Cortex of kidney (tissue), 1 donor: ENCODE data around the gene SLC25A44.

Experiments used
- DNase-seq: peaks from one replicate; lab custom pipeline; 2025; lab: John Stamatoyannopoulos, UW

Gene SLC25A44

DNA sequence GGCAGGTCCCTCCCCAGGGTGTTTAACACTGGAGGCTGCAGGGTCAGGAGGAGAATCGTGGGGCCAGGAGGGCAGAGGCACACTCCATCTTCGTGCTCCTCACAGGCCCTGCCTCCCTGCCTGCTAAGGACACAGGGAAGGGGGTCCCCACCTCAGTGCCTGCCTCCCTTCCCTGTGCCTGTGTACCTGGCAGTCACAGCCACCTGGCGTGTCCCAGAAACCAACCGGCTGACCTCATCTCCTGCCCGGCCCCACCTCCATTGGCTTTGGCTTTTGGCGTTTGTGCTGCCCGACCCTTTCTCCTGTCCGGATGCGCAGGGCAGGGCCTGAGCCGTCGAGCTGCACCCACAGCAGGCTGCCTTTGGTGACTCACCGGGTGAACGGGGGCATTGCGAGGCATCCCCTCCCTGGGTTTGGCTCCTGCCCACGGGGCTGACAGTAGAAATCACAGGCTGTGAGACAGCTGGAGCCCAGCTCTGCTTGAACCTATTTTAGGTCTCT is 47.5 kb downstream of the SLC25A44 start:
- no peak for DNase-seq

DNA sequence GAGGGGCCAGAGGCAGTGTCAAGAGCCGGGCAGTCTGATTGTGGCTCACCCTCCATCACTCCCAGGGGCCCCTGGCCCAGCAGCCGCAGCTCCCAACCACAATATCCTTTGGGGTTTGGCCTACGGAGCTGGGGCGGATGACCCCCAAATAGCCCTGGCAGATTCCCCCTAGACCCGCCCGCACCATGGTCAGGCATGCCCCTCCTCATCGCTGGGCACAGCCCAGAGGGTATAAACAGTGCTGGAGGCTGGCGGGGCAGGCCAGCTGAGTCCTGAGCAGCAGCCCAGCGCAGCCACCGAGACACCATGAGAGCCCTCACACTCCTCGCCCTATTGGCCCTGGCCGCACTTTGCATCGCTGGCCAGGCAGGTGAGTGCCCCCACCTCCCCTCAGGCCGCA is 48.0 kb downstream of the SLC25A44 start, which contains the start of gene BGLAP:
BGLAP (plus strand) TSS at position 259 of the 400 bp plus-strand sequence; CDS start at position 307, 48 bp downstream.
- no peak for DNase-seq

DNA sequence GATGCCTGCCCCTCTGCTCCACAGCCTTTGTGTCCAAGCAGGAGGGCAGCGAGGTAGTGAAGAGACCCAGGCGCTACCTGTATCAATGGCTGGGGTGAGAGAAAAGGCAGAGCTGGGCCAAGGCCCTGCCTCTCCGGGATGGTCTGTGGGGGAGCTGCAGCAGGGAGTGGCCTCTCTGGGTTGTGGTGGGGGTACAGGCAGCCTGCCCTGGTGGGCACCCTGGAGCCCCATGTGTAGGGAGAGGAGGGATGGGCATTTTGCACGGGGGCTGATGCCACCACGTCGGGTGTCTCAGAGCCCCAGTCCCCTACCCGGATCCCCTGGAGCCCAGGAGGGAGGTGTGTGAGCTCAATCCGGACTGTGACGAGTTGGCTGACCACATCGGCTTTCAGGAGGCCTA is 48.8 kb downstream of the SLC25A44 start:
- DNase-seq = no peak

DNA sequence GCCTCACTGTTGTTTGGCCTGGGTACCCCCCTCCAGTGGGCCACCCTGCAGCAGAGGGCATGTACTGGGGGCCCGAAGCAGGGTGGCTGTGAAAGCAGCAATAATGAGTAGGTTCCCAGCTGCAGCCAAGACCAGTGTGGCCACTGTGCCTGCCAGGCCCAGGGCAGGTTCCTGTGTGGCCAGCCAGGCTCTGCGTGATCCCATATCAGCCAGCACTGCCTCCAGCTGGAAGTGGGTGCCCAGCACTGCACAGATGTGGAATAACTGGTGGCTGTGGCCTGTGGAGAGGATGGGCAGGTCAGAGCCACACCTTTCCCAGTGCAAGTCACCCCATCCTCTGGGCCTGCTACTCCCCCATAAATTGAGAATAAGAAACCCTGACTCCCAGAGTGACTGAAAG is 50.2 kb downstream of the SLC25A44 start:
- DNase-seq = no peak

DNA sequence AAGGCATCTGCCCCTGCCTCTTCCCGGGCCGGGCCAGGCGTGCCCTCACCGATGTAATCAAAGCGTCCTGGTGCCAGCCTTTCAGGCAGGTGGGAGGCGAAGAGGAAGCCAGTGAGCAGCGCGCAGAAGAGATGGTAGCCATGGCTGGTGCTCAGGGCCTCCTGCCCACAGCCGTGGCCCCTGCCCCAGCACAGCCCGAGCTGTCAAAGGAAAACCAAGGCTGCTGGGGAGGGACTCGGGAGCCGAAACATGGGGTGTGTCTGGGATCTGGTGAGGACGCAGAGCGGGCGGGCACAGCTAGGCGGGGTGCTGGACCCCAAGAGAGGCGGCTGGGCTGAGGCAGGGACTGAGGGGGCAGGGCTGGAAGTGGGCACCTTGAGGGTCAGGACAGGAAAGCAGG is 50.8 kb downstream of the SLC25A44 start:
- no peak for DNase-seq

DNA sequence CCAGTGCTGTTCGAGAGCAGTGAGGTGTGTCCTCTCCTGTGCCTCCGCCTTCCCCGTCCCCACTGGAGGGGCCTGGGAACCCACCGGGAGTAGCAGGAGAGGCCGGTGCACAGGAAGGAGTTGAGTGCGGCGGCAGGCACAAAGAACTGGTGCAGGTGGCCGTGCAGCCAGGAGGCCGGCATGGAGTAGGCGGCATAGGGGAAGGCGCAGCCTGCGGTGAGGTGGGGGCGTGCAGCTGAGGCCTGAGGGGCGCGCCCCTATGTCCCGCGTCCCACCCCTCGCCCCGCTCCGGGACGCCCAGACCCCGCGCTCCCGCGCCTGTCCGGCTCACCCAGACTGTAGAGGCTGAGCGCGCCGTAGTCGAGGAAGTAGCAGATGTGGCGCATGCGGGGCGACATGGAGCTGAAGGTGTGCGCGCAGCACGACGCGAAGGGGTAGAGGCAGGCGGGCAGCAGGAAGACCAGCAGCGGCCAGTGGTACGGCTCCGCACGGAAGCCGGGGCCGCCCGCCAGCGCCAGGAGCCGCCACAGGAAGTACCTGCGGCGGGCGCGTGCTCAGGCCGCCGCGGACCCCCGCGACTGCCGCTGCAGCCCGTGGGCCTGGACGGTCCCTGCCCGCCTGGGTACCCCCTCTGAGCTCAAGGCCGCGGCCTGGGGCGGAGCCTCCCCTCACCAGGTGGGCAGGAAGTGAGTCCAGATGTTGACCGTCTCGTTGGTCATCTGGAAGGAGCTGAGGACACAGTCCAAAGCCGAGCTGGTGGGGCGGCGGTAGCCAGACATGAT is 51.7 kb downstream of the SLC25A44 start:
- no peak for DNase-seq

DNA sequence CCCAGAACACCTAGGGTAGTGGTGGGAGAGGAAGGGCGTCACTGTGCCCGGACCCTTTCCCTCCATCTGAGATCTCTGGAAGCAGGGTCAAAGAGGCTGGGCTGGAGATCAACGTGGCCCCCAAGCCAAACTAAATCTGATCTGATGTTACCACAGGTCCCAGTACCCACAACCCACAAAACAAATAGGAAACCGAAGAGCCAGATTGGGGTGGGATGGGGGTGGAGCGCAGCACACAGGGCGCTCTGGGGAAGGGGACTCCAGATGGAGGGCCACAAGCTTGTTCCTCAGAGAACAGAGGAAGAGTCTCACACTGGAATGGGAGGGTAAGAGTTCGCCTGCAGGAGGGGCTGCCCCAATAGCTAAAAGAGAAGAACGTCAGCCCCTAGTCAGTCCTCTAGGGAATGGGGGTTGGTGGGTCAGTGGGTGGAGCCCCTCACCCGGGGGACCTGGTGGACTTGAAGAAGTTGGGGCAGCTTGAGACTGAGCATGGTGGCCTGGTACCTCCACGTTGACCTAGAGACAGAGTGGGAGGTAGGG is 52.4 kb downstream of the SLC25A44 start:
- no peak for DNase-seq

DNA sequence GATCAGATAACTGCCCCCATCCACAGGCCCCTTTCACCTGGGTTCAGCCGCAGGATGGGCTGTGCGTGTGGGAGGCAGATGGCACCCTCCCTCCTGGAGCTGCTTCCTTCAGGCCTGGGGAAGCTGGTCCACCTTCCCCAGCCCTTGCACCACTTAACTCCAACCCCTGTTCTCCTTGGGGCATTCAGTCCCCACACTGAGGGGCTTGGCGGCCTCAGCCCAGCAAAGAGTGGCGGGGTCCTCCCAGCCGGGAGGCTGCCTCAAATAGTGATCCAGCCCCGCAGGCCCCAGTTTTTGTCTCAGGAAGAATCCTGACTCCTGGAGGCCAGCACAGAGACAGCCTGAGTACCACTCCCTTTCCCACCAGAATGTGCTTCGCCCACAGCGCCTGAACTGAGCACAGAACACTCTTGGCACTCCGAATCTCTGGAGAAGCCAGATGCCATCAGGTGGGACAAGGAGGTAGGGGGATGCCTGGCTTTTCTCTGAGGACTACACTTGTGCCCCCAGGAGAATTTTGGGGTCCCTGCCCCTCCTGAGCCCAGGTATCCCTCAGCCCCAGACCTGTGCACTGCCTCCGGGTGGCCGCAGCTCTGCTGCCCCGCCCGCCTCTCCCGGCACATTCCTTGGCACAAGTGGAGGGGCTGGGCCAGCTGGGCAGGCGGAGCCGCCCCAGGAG is 53.0 kb downstream of the SLC25A44 start:
- DNase-seq = no peak

DNA sequence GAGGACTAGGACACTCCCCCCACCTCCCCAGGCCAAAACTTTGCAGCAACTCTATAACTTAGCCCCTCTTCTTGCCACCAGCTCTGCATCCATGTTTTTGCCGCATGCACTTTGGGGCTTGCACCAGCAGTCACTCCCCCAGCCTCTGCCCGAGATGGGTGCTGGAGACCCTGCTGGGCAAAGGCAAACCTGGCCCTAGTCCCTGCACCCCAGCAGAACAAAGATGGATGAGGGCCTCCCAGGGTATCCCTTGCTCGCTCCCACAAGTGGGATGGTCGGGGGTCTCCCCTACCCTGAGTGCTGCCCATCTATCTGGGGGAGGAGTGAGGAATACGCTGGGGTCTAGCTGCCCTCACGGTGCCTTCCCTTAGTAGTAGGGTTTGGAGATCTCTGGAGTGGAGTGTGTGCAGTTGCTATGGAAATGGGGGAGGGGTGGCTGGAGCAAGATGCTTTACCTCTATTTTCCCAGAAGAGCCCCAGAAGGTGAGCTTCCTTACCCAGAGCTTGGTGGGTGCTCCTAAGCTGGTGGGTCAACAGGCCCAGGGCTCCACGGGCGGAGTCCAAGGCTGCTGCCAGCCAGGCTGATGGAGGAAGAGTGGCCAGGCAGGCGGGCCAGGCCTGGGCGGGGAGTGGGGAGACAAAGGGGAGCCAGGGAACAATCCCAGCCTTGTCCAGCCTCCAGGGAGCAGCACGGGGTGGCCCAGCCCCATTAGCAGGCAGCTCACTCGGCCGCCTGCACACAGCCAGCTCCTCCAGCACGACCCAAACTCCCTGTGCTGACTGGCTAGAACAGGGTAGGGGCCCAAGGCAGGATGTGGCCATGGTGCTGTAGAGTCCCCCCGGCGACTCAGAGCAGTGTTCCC is 53.8 kb downstream of the SLC25A44 start, which contains the start of gene PAQR6:
PAQR6 (minus strand) TSS at position 597 of the 863 bp plus-strand sequence. CDS start 1,325 bp downstream, outside the sequence.
- no peak for DNase-seq

DNA sequence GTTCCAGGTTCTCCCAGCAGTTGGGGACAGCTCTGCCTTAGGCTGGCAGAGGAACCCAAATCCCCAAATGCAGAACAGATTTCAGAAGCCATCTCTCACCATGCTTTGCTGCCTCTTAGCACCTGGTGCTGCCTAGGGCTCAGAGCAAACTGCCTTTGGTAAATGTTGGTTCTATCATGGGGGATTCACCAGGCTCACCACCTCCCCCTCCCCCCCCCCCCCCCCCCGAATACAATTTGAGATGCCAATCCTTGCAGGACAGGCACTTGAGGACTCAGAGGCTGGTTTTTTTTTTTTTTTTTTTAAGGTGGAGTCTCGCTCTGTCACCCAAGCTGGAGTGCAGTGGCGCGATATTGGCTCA is 54.4 kb downstream of the SLC25A44 start:
- DNase-seq = no peak

DNA sequence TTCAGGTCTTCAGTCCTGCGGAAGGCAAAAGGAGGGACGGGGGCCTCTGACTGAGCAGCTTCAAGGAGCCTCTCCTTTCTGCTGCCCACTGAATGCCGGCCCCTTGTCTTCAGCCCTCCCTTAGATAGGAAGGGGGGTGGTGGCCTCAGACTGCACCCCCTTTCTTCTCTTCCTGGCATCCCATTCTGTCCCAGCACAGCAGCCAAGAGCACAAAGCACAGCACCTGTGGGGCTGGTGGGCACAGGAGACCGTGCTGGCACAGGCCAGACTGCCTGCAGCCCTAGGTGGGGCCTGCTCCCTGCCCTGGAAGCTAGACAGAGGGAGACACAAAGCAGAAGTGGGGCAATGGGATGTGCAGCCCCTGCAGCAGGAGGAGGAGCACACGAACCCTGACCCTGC is 55.7 kb downstream of the SLC25A44 start:
- no peak for DNase-seq

DNA sequence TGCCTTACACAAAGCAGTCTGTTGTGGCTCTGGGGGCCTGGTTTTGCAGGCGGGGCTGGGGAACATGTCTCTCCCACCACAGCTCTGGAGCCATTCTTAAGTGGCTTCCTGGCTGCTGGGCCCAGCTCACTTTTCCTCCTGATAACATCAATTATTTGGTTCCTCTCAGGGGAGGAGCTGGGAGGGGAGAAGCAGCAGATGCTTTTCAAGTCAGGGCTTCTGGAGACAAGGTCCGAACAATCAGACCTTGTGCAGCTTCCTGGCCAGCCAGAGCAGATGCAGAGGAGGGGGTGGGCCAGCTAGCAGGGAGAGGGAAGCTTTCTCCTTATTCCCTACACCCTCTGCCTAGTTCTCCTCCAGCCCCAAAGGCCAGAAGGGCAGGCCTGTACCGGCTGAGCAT is 57.6 kb downstream of the SLC25A44 start:
- no peak for DNase-seq

DNA sequence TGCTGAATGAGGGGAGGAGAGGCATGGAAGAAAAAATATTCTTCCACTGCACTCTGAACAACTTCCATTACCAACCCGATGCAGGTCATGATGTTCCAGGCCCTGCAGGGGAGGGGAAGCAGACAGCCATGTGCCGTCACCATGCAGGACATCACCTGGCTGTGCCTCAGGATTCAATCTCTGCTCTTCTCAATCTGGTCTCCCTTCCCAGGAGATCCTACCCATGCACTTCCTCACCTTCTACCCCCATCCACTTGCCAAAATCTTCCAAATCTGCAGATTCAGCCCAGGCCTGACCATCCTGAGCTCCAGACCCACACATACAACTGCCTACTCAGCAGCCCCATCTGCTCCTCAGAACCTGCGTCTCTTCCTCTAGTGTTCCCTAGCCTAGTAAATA is 59.7 kb downstream of the SLC25A44 start:
- no peak for DNase-seq

DNA sequence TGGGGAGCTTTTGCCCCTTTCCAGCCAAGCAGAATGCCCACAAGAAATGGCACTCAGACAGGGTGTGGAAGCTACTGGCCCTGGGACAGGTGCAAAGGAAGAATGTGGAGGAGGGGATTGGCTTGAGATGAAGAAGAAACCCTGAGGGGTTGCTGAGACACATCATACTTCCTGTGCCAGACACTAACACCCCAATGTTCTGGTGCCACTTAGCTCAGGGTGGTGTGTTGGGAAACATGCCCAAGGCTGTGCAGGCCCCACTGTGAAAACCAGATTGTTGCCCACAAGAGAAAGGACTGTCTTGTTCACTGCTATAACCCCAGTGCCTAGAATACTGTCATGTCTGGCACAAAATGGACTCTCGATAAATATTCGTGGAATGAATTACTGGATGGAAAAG is 63.8 kb downstream of the SLC25A44 start:
- no peak for DNase-seq

DNA sequence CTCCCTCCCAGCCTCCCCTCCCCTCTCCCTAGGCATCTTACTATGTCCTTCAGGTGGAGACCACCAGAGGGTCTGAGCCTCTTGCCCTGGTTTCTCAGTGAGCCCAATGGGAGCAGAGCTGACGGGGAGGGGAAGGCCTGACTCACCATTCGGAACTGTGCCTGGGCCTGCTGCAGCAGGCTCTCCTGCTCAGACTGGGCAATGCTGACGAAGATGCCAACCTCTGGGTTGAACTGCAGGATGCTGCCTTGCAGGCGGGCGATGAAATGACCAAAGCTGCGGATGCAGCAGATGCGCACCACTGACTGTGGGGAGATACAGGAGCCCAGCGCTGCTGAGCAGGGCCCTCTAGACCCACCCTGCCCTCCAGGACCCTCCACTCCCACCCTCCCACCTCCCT is 65.0 kb downstream of the SLC25A44 start:
- no peak for DNase-seq

DNA sequence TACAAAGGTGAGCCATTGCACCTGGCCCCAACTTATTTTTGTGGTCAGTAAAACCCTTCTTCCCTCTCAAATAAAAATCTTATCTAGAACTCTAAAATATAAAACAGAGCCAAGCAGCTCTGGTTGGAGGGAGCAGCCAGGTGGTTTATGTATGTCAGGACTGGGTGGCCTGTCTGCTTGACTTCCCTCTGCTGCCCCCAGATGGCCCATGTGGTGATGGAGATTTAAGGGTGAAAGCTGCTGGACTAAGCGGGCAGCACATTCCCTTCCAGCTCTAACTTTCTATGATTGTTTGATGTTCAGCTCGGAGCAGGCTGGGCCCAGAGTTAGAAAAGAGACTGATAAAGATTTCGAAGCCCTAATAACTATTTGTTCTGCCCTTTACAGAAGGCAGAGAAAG is 65.9 kb downstream of the SLC25A44 start:
- DNase-seq = no peak

DNA sequence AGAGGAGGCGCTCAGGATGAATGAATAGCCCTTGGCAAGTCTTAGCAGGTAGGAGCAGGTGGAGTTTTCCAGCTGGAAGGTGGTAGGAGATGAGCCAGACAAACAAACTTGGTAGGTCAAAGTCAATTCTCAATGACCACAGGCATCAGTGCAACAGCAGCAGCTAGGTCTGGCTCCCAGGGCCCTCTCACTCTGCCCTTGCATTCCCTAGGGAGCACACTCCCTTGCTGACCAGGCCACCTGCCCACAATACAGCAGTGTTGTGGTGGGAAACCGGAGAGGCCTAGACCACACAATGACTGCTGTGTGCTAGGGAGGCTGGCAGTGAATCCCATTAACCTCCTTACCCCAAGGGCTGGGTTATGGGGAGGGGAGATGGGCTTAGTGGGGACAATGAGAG is 67.0 kb downstream of the SLC25A44 start:
- no peak for DNase-seq
